HL-60 (cell line): Measurements from ENCODE around the gene COL23A1.

Experiments used
- POLR2AphosphoS5 ChIP-seq: IDR thresholded peaks from 2 replicates; pipeline ENCODE4 v1.6.1; 2012; ENCODE audit warnings: low read depth
- TF ChIP-seq, protein P1 (sequence below): IDR thresholded peaks from one replicate; pipeline ENCODE4 v1.5.1; 2011; ENCODE audit warnings: low read length, control low read depth, inconsistent platforms; ENCODE audit not compliant: insufficient read depth
- TF ChIP-seq, protein P2 (sequence below): IDR thresholded peaks from 2 replicates; pipeline ENCODE4 v1.6.1; 2012; ENCODE audit warnings: low read depth; ENCODE audit not compliant: insufficient replicate concordance

DNA sequence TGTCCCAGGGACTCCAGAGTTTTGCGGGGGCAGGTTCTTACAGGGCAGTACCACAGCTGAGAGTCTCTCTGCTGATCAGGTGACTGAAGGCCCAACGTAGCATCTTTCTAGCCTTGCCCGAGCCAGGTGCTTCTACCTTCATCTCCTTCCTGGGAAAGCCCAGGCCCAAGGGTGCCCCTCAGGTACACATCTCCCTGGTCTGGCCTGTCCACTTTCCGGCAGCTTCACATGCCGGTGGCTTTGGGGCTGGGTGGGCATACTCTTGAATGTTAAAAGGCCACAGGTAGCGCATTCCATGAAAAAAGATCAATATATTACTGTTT, 351.9 kb downstream of the COL23A1 start:
- TF ChIP-seq, protein P1, sequence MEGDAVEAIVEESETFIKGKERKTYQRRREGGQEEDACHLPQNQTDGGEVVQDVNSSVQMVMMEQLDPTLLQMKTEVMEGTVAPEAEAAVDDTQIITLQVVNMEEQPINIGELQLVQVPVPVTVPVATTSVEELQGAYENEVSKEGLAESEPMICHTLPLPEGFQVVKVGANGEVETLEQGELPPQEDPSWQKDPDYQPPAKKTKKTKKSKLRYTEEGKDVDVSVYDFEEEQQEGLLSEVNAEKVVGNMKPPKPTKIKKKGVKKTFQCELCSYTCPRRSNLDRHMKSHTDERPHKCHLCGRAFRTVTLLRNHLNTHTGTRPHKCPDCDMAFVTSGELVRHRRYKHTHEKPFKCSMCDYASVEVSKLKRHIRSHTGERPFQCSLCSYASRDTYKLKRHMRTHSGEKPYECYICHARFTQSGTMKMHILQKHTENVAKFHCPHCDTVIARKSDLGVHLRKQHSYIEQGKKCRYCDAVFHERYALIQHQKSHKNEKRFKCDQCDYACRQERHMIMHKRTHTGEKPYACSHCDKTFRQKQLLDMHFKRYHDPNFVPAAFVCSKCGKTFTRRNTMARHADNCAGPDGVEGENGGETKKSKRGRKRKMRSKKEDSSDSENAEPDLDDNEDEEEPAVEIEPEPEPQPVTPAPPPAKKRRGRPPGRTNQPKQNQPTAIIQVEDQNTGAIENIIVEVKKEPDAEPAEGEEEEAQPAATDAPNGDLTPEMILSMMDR: no peak
- no peak for TF ChIP-seq POLR2AphosphoS5
- TF ChIP-seq, protein P2, sequence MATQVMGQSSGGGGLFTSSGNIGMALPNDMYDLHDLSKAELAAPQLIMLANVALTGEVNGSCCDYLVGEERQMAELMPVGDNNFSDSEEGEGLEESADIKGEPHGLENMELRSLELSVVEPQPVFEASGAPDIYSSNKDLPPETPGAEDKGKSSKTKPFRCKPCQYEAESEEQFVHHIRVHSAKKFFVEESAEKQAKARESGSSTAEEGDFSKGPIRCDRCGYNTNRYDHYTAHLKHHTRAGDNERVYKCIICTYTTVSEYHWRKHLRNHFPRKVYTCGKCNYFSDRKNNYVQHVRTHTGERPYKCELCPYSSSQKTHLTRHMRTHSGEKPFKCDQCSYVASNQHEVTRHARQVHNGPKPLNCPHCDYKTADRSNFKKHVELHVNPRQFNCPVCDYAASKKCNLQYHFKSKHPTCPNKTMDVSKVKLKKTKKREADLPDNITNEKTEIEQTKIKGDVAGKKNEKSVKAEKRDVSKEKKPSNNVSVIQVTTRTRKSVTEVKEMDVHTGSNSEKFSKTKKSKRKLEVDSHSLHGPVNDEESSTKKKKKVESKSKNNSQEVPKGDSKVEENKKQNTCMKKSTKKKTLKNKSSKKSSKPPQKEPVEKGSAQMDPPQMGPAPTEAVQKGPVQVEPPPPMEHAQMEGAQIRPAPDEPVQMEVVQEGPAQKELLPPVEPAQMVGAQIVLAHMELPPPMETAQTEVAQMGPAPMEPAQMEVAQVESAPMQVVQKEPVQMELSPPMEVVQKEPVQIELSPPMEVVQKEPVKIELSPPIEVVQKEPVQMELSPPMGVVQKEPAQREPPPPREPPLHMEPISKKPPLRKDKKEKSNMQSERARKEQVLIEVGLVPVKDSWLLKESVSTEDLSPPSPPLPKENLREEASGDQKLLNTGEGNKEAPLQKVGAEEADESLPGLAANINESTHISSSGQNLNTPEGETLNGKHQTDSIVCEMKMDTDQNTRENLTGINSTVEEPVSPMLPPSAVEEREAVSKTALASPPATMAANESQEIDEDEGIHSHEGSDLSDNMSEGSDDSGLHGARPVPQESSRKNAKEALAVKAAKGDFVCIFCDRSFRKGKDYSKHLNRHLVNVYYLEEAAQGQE: no peak
